Tibial artery (tissue), 4 donors: Measurements from ENCODE around the gene ALDH1L1.

Experiments
- DNase-seq, 2 donors: peaks; one replicate each; pipeline ENCODE4 v3.0.0-alpha.2; 2019
- H3K27ac ChIP-seq, 2 donors: fragments of 200-600 bp; sonication (generic) in 1 of 2; 1 replicate in 1 of 2; 2 replicates in 1 of 2; pipeline ENCODE4 v1.5.1; 2018 to 2019; ENCODE audit warnings: mild to moderate bottlenecking in 1 of 2
- H3K27me3 ChIP-seq, 2 donors: fragments of 200-600 bp; sonication (generic) in 1 of 2; one replicate each; pipeline versions ENCODE4 v1.5.1 to v1.6.0; 2016 to 2019
- H3K36me3 ChIP-seq, 3 donors: fragments of 200-600 bp; sonication (generic) in 2 of 3; one replicate each; pipeline ENCODE4 v1.5.1; 2016 to 2019; ENCODE audit warnings: mild to moderate bottlenecking in 2 of 3
- H3K4me1 ChIP-seq, 4 donors: fragments of 200-600 bp; sonication (generic) in 2 of 4; 1 replicate in 3 of 4; 2 replicates in 1 of 4; pipeline ENCODE4 v1.5.1; 2016 to 2019
- H3K4me3 ChIP-seq, 2 donors: fragments of 200-600 bp; sonication (generic) in 1 of 2; 1 replicate in 1 of 2; 2 replicates in 1 of 2; pipeline ENCODE4 v1.5.1; 2018 to 2019; ENCODE audit warnings: mild to moderate bottlenecking in 2 of 2
- H3K9me3 ChIP-seq, 3 donors: fragments of 200-600 bp; sonication (generic) in 1 of 3; one replicate each; pipeline ENCODE4 v1.5.1; 2016 to 2019
- intact Hi-C: fragments of 100-400 bp; cut with DNase I; formaldehyde crosslinking; loops from one replicate; pipeline ENCODE4 v1.15.0; 2023; ENCODE audit warnings: low total_unique reads
- TF ChIP-seq, protein P1 (sequence below), 2 experiments: fragments of 200-600 bp in 1 of 2; fragments of 450-650 bp in 1 of 2; IDR thresholded peaks; one replicate each; pipeline ENCODE4 v1.5.1; 2017 to 2019; ENCODE audit warnings: antibody characterized with exemption in 2 of 2, mild to moderate bottlenecking in 1 of 2, moderate library complexity in 1 of 2

Gene ALDH1L1

DNA sequence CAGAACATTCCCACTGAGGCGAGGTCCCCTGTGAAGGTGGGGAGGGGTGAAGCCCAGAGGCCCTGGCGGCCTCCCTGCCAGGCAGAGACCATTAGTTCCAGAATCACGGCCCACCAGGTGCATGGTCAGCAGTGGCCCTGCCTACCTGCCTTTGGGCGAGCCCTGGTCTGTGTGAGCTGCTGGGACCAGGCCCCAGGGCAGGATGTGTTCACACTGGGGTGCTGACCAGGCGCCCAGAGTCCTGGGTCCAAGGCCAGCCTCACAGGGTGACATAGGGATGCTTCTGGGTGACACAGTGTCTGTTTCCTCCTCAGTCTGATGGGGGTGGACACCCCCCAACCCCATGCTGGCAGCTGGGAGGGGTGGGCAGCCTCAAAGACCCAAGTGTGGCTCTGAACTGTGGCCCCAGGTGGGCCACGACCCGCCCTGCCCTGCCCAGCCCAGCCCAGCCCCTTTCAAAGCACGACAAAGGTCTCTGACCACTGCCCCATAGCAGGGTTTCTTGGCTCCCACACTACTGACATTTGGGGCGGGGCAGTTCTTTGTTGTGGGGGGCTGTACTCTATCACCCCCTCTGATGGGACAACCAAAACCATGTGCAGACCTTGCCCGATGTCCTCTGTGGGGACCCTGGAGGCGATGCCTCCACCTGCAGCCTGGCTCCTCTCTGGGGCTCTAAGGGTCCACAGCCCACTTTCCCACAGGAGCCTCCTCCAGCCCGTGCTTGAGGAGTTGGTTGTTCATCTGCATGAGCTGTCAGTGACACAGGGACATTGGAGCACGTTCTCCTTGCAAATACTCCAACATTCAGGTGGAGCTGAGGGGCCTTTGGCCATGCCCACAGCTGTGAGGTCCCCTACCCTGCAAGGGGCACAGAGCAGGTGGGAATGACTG lies 51.6 kb downstream of the ALDH1L1 start:
- no peak overlapping the region for H3K27ac ChIP-seq
- intact Hi-C loops: no loop called here

DNA sequence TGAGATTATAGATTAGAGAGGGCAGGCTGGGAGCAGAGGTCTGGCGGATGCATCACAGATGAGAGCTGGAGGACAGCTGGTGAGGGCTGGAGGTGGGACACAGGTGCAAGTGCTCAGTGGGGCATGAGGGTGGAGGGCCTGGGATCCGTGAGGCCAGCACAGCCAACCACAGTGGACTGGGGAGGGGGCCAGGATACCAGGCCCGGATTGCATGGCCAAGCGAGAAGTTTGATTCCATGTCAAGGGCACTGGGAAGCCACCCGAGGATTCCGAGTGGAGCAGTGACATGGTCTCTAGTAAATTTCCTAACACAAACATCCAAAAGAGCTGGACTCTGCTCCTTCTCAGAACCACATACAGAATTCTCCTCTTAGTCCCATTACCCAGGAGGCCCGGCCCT lies 52.5 kb downstream of the ALDH1L1 start:
- DNase-seq: peak in 1 of 2 donors; percentile 31
- TF ChIP-seq, protein P1, sequence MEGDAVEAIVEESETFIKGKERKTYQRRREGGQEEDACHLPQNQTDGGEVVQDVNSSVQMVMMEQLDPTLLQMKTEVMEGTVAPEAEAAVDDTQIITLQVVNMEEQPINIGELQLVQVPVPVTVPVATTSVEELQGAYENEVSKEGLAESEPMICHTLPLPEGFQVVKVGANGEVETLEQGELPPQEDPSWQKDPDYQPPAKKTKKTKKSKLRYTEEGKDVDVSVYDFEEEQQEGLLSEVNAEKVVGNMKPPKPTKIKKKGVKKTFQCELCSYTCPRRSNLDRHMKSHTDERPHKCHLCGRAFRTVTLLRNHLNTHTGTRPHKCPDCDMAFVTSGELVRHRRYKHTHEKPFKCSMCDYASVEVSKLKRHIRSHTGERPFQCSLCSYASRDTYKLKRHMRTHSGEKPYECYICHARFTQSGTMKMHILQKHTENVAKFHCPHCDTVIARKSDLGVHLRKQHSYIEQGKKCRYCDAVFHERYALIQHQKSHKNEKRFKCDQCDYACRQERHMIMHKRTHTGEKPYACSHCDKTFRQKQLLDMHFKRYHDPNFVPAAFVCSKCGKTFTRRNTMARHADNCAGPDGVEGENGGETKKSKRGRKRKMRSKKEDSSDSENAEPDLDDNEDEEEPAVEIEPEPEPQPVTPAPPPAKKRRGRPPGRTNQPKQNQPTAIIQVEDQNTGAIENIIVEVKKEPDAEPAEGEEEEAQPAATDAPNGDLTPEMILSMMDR (IDR thresholded peaks at IDR 0.05): no peak
- H3K36me3 ChIP-seq: no peaks in the 10 kb centered on the region
- H3K4me3 ChIP-seq: no peak overlapping the region
- H3K9me3 ChIP-seq: no peaks in the 10 kb centered on the region
- no peaks in the 10 kb centered on the region for H3K27me3 ChIP-seq
- H3K4me1 ChIP-seq: peaks cover 0 to 7% (median 0%) of the 10 kb centered on the region in 4 donors
- intact Hi-C loops: no loop called here
- H3K27ac ChIP-seq: no peak overlapping the region

More for the DNA sequence above, 51.6 kb downstream of the ALDH1L1 start:
- Histone ChIP-seq H3K36me3 (no peaks in the 10 kb centered on the region), H3K9me3 (no peaks in the 10 kb centered on the region), H3K27me3 (no peaks in the 10 kb centered on the region), H3K4me1 (peaks cover 0 to 7% (median 0%) of the 10 kb centered on the region in 4 donors), H3K4me3 (no peak overlapping the region)
- TF ChIP-seq, protein P1 (IDR thresholded peaks at IDR 0.05): no peak
- peak; percentile 10 to 53 for DNase-seq

DNA sequence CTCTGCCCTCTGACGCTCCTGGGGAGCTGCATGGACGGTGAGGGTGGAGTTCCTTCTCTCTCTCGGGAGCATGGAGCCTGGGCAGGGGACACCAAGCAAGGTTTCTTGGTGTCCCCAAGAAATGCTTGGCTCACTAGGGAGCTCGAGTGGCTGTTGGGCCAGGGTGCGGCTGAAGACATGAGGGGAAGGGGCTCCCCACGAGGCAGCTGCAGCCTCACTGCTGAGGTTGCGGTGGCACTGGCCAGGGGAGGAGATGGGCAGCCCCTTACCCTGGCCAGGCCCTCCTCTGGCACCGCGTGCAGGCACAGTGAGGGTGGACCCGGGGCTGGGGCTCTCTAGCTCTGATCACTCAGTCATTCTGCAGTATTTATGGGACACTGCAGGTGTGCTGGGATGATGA lies 52.9 kb downstream of the ALDH1L1 start:
- no peak overlapping the region for H3K4me3 ChIP-seq
- no peaks in the 10 kb centered on the region for H3K9me3 ChIP-seq
- intact Hi-C loops: no loop called here
- no peaks in the 10 kb centered on the region for H3K36me3 ChIP-seq
- no peaks in the 10 kb centered on the region for H3K27me3 ChIP-seq
- DNase-seq: no peak
- no peak overlapping the region for H3K27ac ChIP-seq
- TF ChIP-seq, protein P1 (IDR thresholded peaks at IDR 0.05): no peak
- H3K4me1 ChIP-seq: peaks cover 0 to 7% (median 0%) of the 10 kb centered on the region in 4 donors

DNA sequence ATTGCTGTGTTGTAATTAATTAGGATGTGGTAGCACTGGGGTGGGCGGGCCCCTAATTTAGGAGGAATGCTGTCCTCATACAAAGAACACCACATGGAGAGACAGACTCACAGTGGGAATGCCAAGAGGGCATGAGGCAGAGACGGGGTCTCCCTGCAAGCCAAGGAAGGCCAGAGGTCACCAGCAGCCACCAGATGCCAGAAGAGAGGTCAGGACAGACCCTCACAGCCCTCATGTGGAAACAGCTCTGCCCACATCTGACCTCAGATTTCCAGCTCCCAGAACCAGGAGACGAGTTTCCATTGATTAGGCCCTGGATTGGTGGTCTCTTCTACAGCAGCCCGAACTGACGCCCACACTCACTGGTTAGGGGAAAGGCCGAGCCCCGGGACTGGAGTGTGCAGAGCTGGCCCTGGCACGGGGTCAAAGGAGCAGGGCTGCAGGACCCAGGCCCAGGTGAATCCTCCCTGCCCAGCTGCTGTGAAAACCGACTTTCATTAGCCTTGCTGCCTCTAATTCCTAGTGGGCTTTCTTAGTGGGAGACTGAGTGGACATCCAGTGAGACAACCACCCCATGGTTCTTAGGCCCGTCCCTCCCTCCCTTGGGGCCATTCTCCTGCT lies 53.5 kb downstream of the ALDH1L1 start:
- no peaks in the 10 kb centered on the region for H3K9me3 ChIP-seq
- H3K27me3 ChIP-seq: no peaks in the 10 kb centered on the region
- H3K4me1 ChIP-seq: peaks cover 0 to 7% (median 0%) of the 10 kb centered on the region in 4 donors
- TF ChIP-seq, protein P1 (IDR thresholded peaks at IDR 0.05): no peak
- peak; percentile 14 to 58 for DNase-seq
- H3K27ac ChIP-seq: no peak overlapping the region
- peaks cover 0 to 3% (median 0%) of the 10 kb centered on the region in 3 donors for H3K36me3 ChIP-seq
- H3K4me3 ChIP-seq: no peak overlapping the region
- intact Hi-C loops: no loop called here

DNA sequence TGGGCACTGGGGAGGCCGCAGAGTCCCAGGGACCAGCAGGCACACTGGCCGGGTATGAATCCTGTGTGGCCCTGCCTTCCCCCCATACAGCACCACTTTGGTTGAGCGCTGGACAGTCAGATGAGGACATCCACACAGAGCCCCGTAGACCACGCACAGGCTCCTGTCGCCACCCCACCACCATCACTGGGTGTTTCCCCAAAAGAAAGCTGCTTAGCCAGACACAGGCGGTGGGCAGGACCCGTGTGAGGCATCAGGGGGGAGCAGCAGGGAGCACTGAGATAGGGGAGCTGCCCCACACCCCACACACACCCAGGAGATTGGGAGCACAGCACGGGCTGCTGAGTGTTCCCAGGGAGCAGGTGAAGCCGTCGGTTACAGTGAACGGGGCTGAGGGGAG lies 54.1 kb downstream of the ALDH1L1 start:
- TF ChIP-seq, protein P1 (IDR thresholded peaks at IDR 0.05): no peak
- Histone ChIP-seq H3K4me1 (peaks cover 0 to 7% (median 0%) of the 10 kb centered on the region in 4 donors), H3K4me3 (no peak overlapping the region), H3K27ac (no peak overlapping the region), H3K9me3 (no peaks in the 10 kb centered on the region), H3K36me3 (peaks cover 0 to 4% (median 0%) of the 10 kb centered on the region in 3 donors), H3K27me3 (no peaks in the 10 kb centered on the region)
- DNase-seq: peak in 1 of 2 donors; percentile 11
- intact Hi-C loops: no loop called here
